MM.1S (cell line): ENCODE data around the gene SGPP1.

ENCODE experiments used
- DNase-seq: peaks from one replicate; pipeline ENCODE4 v3.0.0-alpha.2; 2015
- H2AFZ ChIP-seq: fragments of 300-600 bp; sonication (generic); 2 replicates; pipeline ENCODE4 v1.6.0; 2016; ENCODE audit warnings: antibody characterized with exemption, low read length
- H3F3A ChIP-seq: fragments of 300-600 bp; sonication (generic); 2 replicates; pipeline ENCODE4 v1.6.1; 2016; ENCODE audit warnings: mild to moderate bottlenecking, antibody characterized with exemption, low read length, moderate library complexity, mixed read lengths; ENCODE audit not compliant: insufficient read depth
- H3K27ac ChIP-seq: fragments of 300-600 bp; sonication (generic); 2 replicates; pipeline ENCODE4 v1.5.1; 2016; ENCODE audit warnings: mild to moderate bottlenecking, low read length
- H3K27me3 ChIP-seq: fragments of 300-600 bp; sonication (generic); replicated peaks from 2 replicates; pipeline ENCODE4 v1.6.0; 2016; ENCODE audit warnings: low read length; ENCODE audit not compliant: insufficient read depth
- H3K36me3 ChIP-seq: fragments of 300-600 bp; sonication (generic); replicated peaks from 2 replicates; pipeline ENCODE4 v1.6.1; 2016; ENCODE audit warnings: mild to moderate bottlenecking, low read length, mixed read lengths; ENCODE audit not compliant: insufficient read depth
- H3K4me1 ChIP-seq: fragments of 300-600 bp; sonication (generic); 2 replicates; pipeline ENCODE4 v1.6.1; 2016; ENCODE audit warnings: low read length, mixed read lengths
- H3K4me2 ChIP-seq: fragments of 300-600 bp; sonication (generic); 2 replicates; pipeline ENCODE4 v1.6.0; 2016; ENCODE audit warnings: low read depth, low read length
- H3K4me3 ChIP-seq: fragments of 300-600 bp; sonication (generic); 2 replicates; pipeline ENCODE4 v1.5.1; 2016; ENCODE audit warnings: low read length, mixed read lengths
- H3K79me2 ChIP-seq: fragments of 300-600 bp; sonication (generic); 2 replicates; pipeline ENCODE4 v1.6.1; 2016; ENCODE audit warnings: mixed run types, low read length, mixed read lengths
- H3K9ac ChIP-seq: fragments of 300-600 bp; sonication (generic); 2 replicates; pipeline ENCODE4 v1.6.1; 2016; ENCODE audit warnings: low read length, mixed read lengths
- H3K9me2 ChIP-seq: fragments of 300-600 bp; sonication (generic); replicated peaks from 2 replicates; pipeline ENCODE4 v1.6.1; 2016; ENCODE audit warnings: mild to moderate bottlenecking, low read length, mixed read lengths; ENCODE audit not compliant: insufficient read depth
- H3K9me3 ChIP-seq: fragments of 300-600 bp; sonication (generic); replicated peaks from 2 replicates; pipeline ENCODE4 v1.6.1; 2016; ENCODE audit warnings: mild to moderate bottlenecking, low read length, mixed read lengths; ENCODE audit not compliant: insufficient read depth
- H4K20me1 ChIP-seq: fragments of 300-600 bp; sonication (generic); 2 replicates; pipeline ENCODE4 v1.6.1; 2016; ENCODE audit warnings: mild to moderate bottlenecking, low read length, moderate library complexity, mixed read lengths; ENCODE audit not compliant: insufficient read depth
- EZH2 ChIP-seq: fragments of 300-600 bp; sonication (generic); optimal IDR thresholded peaks from 2 replicates; pipeline ENCODE3; 2017; ENCODE audit warnings: low read depth, mild to moderate bottlenecking, antibody characterized with exemption, low read length, mixed read lengths
- EZH2phosphoT487 ChIP-seq: fragments of 300-600 bp; sonication (generic); IDR thresholded peaks from 2 replicates; pipeline ENCODE4 v1.6.1; 2018; ENCODE audit warnings: antibody characterized with exemption, low read length
- TF ChIP-seq, protein P1 (sequence below): fragments of 300-600 bp; sonication (generic); IDR thresholded peaks from 2 replicates; pipeline ENCODE4 v1.5.1; 2016; ENCODE audit warnings: antibody characterized with exemption, low read length, mixed read lengths

The SGPP1 gene

GRCh38 chr14:63764103-63764502, 36.2 kb upstream of the SGPP1 start:
- TF ChIP-seq, protein P1, sequence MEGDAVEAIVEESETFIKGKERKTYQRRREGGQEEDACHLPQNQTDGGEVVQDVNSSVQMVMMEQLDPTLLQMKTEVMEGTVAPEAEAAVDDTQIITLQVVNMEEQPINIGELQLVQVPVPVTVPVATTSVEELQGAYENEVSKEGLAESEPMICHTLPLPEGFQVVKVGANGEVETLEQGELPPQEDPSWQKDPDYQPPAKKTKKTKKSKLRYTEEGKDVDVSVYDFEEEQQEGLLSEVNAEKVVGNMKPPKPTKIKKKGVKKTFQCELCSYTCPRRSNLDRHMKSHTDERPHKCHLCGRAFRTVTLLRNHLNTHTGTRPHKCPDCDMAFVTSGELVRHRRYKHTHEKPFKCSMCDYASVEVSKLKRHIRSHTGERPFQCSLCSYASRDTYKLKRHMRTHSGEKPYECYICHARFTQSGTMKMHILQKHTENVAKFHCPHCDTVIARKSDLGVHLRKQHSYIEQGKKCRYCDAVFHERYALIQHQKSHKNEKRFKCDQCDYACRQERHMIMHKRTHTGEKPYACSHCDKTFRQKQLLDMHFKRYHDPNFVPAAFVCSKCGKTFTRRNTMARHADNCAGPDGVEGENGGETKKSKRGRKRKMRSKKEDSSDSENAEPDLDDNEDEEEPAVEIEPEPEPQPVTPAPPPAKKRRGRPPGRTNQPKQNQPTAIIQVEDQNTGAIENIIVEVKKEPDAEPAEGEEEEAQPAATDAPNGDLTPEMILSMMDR = no peak
- TF ChIP-seq EZH2phosphoT487 = no peak
- no peak for TF ChIP-seq EZH2
- Histone ChIP-seq H3F3A (peaks cover 5% of the 10 kb centered on the region; the same call in 1 of the 2 replicates), H4K20me1 (no peaks in the 10 kb centered on the region), H3K27me3 (no peaks in the 10 kb centered on the region), H3K27ac (no peak overlapping the region), H3K79me2 (no peaks in the 10 kb centered on the region), H3K9ac (no peak overlapping the region), H3K36me3 (no peaks in the 10 kb centered on the region), H3K9me2 (no peaks in the 10 kb centered on the region), H3K4me1 (0 out of 2 replicates have a peak, but pooled peaks cover 4% of the 10 kb centered on the region), H2AFZ (no peak overlapping the region), H3K9me3 (no peaks in the 10 kb centered on the region), H3K4me2 (no peak overlapping the region), H3K4me3 (no peak overlapping the region)
- DNase-seq = no peak

DNA sequence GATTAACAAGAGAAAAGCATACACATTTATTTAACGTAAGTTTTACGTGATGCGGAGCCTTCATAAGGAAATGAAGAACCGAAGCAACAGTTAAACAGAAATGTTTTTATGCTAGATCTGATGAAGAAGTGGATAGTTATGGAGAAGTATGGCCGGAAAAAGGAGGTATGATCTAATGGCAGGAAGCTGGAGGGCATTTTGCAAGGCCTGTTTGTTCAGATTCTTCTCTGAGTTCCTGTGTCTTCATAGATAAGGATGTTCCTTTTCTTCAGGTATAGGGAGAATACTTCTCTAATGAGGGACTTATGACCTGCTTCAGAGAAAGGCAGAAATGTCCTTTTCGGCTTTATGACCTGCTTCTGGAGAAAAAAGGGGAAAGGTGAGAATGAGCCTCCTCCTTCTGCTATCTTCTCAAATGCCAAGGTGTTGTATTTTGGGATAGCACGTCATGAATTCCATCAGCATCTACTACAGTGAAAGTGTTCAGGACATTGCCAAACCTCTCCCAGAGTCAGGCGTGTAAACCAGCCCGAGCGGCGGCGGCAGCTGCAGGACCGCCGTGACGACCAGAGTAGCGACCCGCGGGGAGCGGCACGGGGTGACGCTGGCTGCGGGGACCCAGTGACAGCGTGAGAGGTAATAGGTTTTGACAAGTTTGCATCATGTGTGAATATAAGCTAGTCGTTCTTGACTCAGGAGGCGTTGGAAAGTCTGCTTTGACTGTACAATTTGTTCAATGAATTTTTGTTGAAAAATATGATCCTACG, 33.7 kb upstream of the SGPP1 start:
- no peaks in the 10 kb centered on the region for H4K20me1 ChIP-seq

DNA sequence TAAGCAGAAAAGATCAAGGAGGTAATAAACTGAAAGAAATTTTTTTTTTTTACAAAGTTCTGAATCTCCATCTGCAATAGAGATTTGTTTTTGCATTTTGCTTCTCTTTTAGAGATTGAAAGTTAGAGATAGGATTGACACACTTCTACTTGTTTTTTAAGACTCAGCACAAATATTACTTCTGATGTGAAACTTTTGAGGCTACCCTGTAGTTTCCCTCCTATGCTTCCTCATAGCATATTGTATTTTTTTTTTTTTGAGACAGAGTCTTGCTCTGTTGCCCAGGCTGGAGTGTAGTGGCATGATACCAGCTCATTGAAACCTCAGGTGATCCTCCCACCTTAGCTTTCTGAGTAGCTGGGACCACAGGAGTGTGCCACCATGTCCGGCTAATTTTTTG, 32.1 kb upstream of the SGPP1 start:
- TF ChIP-seq EZH2 = no peak
- no peak for TF ChIP-seq EZH2phosphoT487
- TF ChIP-seq, protein P1 = no peak
- peak overlapping the region; percentile 70; the same call in 1 of the 2 replicates for H3K9ac ChIP-seq
- peak overlapping the region; percentile 87; the same call in 1 of the 2 replicates for H3K27ac ChIP-seq
- peak overlapping the region; percentile 71; the same call in 1 of the 2 replicates for H3K4me2 ChIP-seq
- no peaks in the 10 kb centered on the region for H3K36me3 ChIP-seq
- no peaks in the 10 kb centered on the region for H3K79me2 ChIP-seq
- H3K4me1 ChIP-seq = no peaks in the 10 kb centered on the region
- peaks cover 5% of the 10 kb centered on the region; the same call in 1 of the 2 replicates for H3F3A ChIP-seq
- peak; percentile 47 for DNase-seq
- H3K9me2 ChIP-seq = no peaks in the 10 kb centered on the region
- no peaks in the 10 kb centered on the region for H3K27me3 ChIP-seq
- H3K4me3 ChIP-seq = peak overlapping the region; percentile 45
- H4K20me1 ChIP-seq = no peaks in the 10 kb centered on the region
- no peak overlapping the region; the same call in 1 of the 2 replicates for H2AFZ ChIP-seq
- H3K9me3 ChIP-seq = no peaks in the 10 kb centered on the region

More for the DNA sequence above, 33.7 kb upstream of the SGPP1 start:
- Histone ChIP-seq H3K4me1 (0 out of 2 replicates have a peak, but pooled peaks cover 2% of the 10 kb centered on the region), H3K27ac (no peak overlapping the region), H3K9ac (no peak overlapping the region), H2AFZ (no peak overlapping the region), H3F3A (peaks cover 5% of the 10 kb centered on the region; the same call in 1 of the 2 replicates), H3K27me3 (no peaks in the 10 kb centered on the region), H3K36me3 (no peaks in the 10 kb centered on the region), H3K4me2 (no peak overlapping the region), H3K9me2 (no peaks in the 10 kb centered on the region), H3K79me2 (no peaks in the 10 kb centered on the region), H3K9me3 (no peaks in the 10 kb centered on the region), H3K4me3 (no peak overlapping the region)
- DNase-seq = no peak
- TF ChIP-seq EZH2phosphoT487 (no peak), EZH2 (no peak)
- TF ChIP-seq, protein P1 = no peak
